SKM-1 treated with dmso at 0.1 percent for 144 hours (cell line): ENCODE data around the gene MEGF11.

Experiments
- DNase-seq: peaks from one replicate; lab custom pipeline; 2025; ENCODE audit not compliant: unreplicated experiment; lab: John Stamatoyannopoulos, UW

MEGF11 gene

GRCh38 chr15:66241087-66241907, 12.3 kb downstream of the MEGF11 start:
- DNase-seq = no peak

GRCh38 chr15:66240240-66240794, 13.2 kb downstream of the MEGF11 start:
- no peak for DNase-seq

- DNase-seq = no peak
Measured at GRCh38 chr15:66239514-66239913, 14.0 kb downstream of the MEGF11 start.

GRCh38 chr15:66238318-66238717, 15.2 kb downstream of the MEGF11 start:
- no peak for DNase-seq

- DNase-seq = no peak
Measured at GRCh38 chr15:66237513-66238235, 15.9 kb downstream of the MEGF11 start.

- no peak for DNase-seq
Measured at GRCh38 chr15:66236806-66237375, 16.7 kb downstream of the MEGF11 start.

- no peak for DNase-seq
Measured at GRCh38 chr15:66235866-66236265, 17.7 kb downstream of the MEGF11 start.

GRCh38 chr15:66234798-66235197, 18.8 kb downstream of the MEGF11 start:
- DNase-seq = no peak

- DNase-seq = no peak
Measured at GRCh38 chr15:66233487-66234415, 19.8 kb downstream of the MEGF11 start.

GRCh38 chr15:66232267-66232625, 21.3 kb downstream of the MEGF11 start:
- DNase-seq = no peak

- DNase-seq = no peak
Measured at GRCh38 chr15:66231394-66232266, 21.9 kb downstream of the MEGF11 start.

- DNase-seq = no peak
Measured at GRCh38 chr15:66229790-66230465, 23.6 kb downstream of the MEGF11 start.

GRCh38 chr15:66228807-66229735, 24.5 kb downstream of the MEGF11 start:
- no peak for DNase-seq

- no peak for DNase-seq
Measured at GRCh38 chr15:66226736-66227135, 26.8 kb downstream of the MEGF11 start.

- DNase-seq = no peak
Measured at GRCh38 chr15:66225656-66226274, 27.8 kb downstream of the MEGF11 start.

GRCh38 chr15:66224946-66225345, 28.6 kb downstream of the MEGF11 start:
- no peak for DNase-seq

- DNase-seq = no peak
Measured at GRCh38 chr15:66222273-66223198, 31.0 kb downstream of the MEGF11 start.
